Measurements from ENCODE around the gene RAMP2. TPM values are rescaled to one million over a fixed set of nuclear protein-coding genes. Genes with fewer than 3 reads are reported as not detected.

The RAMP2 gene
- total and polyA plus RNA-seq, 2 of the 13 experiments (the other 11 are each of a cell fraction or from before 2014, with no cell fraction given): 1.4 to 5.2 TPM

DNA sequence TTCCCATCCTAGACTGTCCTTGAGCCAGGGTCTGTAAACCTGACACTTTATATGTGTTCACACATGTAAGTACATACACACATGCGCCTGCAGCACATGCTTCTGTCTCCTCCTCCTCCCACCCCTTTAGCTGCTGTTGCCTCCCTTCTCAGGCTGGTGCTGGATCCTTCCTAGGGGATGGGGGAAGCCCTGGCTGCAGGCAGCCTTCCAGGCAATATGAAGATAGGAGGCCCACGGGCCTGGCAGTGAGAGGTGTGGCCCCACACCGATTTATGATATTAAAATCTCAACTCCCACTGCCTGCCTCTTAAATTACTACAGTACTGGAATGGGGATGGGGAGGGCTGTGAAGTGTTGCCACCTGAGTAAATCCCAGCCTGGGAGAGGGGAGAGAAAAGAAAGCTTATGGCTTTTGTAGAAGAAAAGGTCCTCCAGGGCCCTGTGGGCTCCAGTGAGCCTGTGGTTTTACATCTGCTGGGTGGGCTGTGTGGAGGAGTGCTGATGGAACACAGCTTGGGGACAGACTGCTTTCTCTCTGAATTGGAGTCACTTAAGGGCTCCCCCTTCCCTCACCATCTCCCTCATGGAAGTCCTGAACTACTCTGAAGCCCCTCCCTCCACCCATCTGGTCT lies 18.4 kb downstream of the RAMP2 start (continued):
- no peak for TF ChIP-seq THAP9 (CRISPR knock-in tag; IDR thresholded peaks at IDR 0.05; ENCODE audit: borderline replicate concordance)
- TF ChIP-seq ZNF20 (CRISPR knock-in tag; IDR thresholded peaks at IDR 0.05): no peak
- TF ChIP-seq NFYC (CRISPR knock-in tag; IDR thresholded peaks at IDR 0.05): no peak
- no peak for TF ChIP-seq ZNF564 (CRISPR knock-in tag; IDR thresholded peaks at IDR 0.05)
- 0 out of 2 replicates have a peak, but pooled peaks have one; percentile 32 for TF ChIP-seq GLI4 (CRISPR knock-in tag; IDR thresholded peaks at IDR 0.05; ENCODE audit: borderline replicate concordance)
- TF ChIP-seq CENPBD1 (CRISPR knock-in tag; IDR thresholded peaks at IDR 0.05; ENCODE audit: borderline replicate concordance, low read depth): no peak
- no peak; the same call in 1 of the 2 replicates for TF ChIP-seq FOXK2 (IDR thresholded peaks at IDR 0.05)
- TF ChIP-seq ELF4 (CRISPR knock-in tag; IDR thresholded peaks at IDR 0.05; ENCODE audit: borderline replicate concordance): no peak
- no peak for TF ChIP-seq SATB2 (CRISPR knock-in tag; IDR thresholded peaks at IDR 0.05)
- TF ChIP-seq EEA1 (CRISPR knock-in tag; IDR thresholded peaks at IDR 0.05; ENCODE audit: borderline replicate concordance): 0 out of 2 replicates have a peak, but pooled peaks have one; percentile 12
- no peak for TF ChIP-seq EZH2 (conservative IDR thresholded peaks at IDR 0.05; ENCODE audit: low read depth, low read length)
- TF ChIP-seq ZNF550 (CRISPR knock-in tag; IDR thresholded peaks at IDR 0.05; ENCODE audit: borderline replicate concordance): no peak
- TF ChIP-seq FOXM1 (CRISPR knock-in tag; IDR thresholded peaks at IDR 0.05): no peak
- no peak for TF ChIP-seq NFATC3 (CRISPR knock-in tag; IDR thresholded peaks at IDR 0.05)
- TF ChIP-seq, protein P1, sequence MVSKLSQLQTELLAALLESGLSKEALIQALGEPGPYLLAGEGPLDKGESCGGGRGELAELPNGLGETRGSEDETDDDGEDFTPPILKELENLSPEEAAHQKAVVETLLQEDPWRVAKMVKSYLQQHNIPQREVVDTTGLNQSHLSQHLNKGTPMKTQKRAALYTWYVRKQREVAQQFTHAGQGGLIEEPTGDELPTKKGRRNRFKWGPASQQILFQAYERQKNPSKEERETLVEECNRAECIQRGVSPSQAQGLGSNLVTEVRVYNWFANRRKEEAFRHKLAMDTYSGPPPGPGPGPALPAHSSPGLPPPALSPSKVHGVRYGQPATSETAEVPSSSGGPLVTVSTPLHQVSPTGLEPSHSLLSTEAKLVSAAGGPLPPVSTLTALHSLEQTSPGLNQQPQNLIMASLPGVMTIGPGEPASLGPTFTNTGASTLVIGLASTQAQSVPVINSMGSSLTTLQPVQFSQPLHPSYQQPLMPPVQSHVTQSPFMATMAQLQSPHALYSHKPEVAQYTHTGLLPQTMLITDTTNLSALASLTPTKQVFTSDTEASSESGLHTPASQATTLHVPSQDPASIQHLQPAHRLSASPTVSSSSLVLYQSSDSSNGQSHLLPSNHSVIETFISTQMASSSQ (IDR thresholded peaks at IDR 0.05; ENCODE audit: low read depth): no peak
- TF ChIP-seq, protein P1 (CRISPR knock-in tag; IDR thresholded peaks at IDR 0.05; ENCODE audit: borderline replicate concordance): no peak
- TF ChIP-seq ZBTB38 (CRISPR knock-in tag; IDR thresholded peaks at IDR 0.05): no peak
- TF ChIP-seq, protein P2, sequence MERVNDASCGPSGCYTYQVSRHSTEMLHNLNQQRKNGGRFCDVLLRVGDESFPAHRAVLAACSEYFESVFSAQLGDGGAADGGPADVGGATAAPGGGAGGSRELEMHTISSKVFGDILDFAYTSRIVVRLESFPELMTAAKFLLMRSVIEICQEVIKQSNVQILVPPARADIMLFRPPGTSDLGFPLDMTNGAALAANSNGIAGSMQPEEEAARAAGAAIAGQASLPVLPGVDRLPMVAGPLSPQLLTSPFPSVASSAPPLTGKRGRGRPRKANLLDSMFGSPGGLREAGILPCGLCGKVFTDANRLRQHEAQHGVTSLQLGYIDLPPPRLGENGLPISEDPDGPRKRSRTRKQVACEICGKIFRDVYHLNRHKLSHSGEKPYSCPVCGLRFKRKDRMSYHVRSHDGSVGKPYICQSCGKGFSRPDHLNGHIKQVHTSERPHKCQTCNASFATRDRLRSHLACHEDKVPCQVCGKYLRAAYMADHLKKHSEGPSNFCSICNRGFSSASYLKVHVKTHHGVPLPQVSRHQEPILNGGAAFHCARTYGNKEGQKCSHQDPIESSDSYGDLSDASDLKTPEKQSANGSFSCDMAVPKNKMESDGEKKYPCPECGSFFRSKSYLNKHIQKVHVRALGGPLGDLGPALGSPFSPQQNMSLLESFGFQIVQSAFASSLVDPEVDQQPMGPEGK (CRISPR knock-in tag; IDR thresholded peaks at IDR 0.05): no peak
- no peak for TF ChIP-seq HOXA7 (CRISPR knock-in tag; IDR thresholded peaks at IDR 0.05)
- TF ChIP-seq ZBTB3 (CRISPR knock-in tag; IDR thresholded peaks at IDR 0.05; ENCODE audit: borderline replicate concordance, low read depth): peak; percentile 91
